Measurements from ENCODE around the gene CCDC9.
A peak's percentile ranks its signal among the peaks of the same experiment; 100 is the strongest.

CCDC9 gene

DNA sequence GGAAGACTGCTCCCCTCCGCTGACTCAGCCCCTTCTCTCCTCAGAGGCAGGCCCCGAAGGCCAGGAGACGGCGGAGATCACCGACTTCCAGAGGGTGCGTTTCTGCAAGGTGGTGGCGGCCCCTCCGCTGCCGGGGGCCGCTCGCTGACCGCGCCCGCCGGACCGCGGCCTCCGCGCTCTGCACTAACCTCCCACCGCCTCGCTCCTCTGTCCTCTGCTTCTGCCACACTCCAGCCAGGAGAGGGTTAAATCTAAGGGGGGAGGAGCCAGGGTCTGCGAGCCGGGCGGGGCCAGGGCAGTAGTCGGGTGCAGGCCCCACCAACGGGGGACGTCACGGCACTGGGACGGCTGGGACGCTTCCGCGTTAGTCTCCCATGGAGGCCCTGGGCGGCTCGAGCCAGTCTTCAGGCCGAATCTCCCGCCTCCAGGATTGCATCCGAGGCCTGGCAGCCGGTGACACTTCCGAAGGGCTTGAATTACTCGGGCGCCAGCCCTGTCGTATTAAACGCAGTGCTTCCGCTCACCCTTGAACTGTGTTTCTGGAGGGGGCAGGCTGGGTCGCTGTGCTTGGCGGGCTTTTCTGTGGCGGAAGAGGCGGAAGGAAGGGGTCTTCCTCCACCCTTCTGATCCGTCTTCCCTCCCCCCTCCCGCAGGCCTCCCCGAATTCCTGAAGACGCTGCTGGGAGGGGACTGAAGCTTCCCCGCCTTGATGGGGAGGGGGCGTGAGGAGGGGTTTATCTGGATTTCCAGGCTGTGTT is 17.2 kb downstream of the CCDC9 start:
- TF ChIP-seq TCF12 (IDR thresholded peaks at IDR 0.05; ENCODE audit: low read depth) (no peak), EGR1 (IDR thresholded peaks at IDR 0.05) (no peak; the same call in 1 of the 2 replicates), CEBPB (IDR thresholded peaks at IDR 0.05) (no peak), RAD21 (IDR thresholded peaks at IDR 0.05; ENCODE audit: low read depth) (no peak), FOXM1 (IDR thresholded peaks at IDR 0.05; ENCODE audit: borderline replicate concordance, low read depth) (no peak), NFIC (IDR thresholded peaks at IDR 0.05) (peak; percentile 39; the same call in 1 of the 2 replicates), EP300 (IDR thresholded peaks at IDR 0.05; ENCODE audit: borderline replicate concordance) (no peak), TAF1 (IDR thresholded peaks at IDR 0.05; ENCODE audit: low read depth) (peak; percentile 51), YY1 (IDR thresholded peaks at IDR 0.05; ENCODE audit: low read depth) (no peak), ZBTB7A (IDR thresholded peaks at IDR 0.05; ENCODE audit: low read depth) (peak; percentile 55; the same call in 1 of the 2 replicates), TEAD4 (IDR thresholded peaks at IDR 0.05) (no peak), CREB1 (IDR thresholded peaks at IDR 0.05; ENCODE audit: low read depth) (peak; percentile 9; the same call in 1 of the 2 replicates)
- TF ChIP-seq, protein P1, sequence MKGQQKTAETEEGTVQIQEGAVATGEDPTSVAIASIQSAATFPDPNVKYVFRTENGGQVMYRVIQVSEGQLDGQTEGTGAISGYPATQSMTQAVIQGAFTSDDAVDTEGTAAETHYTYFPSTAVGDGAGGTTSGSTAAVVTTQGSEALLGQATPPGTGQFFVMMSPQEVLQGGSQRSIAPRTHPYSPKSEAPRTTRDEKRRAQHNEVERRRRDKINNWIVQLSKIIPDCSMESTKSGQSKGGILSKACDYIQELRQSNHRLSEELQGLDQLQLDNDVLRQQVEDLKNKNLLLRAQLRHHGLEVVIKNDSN (IDR thresholded peaks at IDR 0.05): peak; percentile 2; the same call in 1 of the 2 replicates
- TF ChIP-seq, protein P2, sequence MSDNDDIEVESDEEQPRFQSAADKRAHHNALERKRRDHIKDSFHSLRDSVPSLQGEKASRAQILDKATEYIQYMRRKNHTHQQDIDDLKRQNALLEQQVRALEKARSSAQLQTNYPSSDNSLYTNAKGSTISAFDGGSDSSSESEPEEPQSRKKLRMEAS (IDR thresholded peaks at IDR 0.05): peak; percentile 69
- TF ChIP-seq, protein P3, sequence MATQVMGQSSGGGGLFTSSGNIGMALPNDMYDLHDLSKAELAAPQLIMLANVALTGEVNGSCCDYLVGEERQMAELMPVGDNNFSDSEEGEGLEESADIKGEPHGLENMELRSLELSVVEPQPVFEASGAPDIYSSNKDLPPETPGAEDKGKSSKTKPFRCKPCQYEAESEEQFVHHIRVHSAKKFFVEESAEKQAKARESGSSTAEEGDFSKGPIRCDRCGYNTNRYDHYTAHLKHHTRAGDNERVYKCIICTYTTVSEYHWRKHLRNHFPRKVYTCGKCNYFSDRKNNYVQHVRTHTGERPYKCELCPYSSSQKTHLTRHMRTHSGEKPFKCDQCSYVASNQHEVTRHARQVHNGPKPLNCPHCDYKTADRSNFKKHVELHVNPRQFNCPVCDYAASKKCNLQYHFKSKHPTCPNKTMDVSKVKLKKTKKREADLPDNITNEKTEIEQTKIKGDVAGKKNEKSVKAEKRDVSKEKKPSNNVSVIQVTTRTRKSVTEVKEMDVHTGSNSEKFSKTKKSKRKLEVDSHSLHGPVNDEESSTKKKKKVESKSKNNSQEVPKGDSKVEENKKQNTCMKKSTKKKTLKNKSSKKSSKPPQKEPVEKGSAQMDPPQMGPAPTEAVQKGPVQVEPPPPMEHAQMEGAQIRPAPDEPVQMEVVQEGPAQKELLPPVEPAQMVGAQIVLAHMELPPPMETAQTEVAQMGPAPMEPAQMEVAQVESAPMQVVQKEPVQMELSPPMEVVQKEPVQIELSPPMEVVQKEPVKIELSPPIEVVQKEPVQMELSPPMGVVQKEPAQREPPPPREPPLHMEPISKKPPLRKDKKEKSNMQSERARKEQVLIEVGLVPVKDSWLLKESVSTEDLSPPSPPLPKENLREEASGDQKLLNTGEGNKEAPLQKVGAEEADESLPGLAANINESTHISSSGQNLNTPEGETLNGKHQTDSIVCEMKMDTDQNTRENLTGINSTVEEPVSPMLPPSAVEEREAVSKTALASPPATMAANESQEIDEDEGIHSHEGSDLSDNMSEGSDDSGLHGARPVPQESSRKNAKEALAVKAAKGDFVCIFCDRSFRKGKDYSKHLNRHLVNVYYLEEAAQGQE (IDR thresholded peaks at IDR 0.05; ENCODE audit: low read depth): no peak

DNA sequence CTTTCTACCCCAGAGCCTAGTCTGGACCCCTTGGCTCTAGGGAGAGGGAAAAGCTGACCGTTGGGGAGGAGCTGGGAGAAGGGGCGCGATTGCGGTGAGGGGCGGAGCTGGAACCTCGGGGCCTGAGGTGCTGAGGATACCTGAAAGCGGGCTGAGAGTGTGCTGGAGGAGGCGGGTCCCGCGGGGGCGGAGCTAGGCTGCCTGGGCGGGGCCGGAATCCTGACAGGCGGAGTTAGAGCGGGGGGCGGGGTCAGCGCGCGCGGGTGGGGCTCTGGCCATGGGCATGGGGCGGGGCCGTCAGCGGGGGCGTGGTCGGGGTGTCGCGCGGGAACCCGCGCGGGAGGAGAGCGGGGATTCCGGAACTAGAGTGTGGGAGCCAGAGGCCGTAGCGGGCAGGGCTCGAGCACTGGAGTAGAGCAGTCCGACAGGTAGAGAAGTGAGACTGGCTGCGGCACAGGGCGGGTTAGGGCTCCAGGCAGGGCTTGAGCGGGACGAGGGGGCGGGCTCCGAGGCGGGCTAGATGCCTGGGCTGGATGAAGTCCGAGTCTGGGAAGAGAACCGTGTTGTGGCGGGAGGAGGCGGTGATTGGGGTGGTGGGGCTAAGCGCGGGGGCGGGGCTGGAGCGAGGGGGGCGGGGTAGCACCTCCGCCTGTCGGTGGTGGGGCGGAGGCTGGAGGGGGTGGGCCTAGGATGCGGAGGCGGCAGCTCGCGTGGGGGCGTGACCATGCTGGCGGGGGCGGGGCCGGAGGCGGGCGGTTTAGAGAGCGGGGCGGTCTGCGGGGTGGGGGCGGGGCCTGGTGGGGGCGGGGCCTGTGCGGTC is 18.0 kb downstream of the CCDC9 start, which contains the start of gene INAFM1:
TSS of gene INAFM1 (plus strand) at position 815 of the 820 bp plus-strand sequence. CDS start 35 bp downstream, outside the sequence.
- no peak for TF ChIP-seq ZBTB7A (IDR thresholded peaks at IDR 0.05; ENCODE audit: low read depth)
- no peak for TF ChIP-seq YY1 (IDR thresholded peaks at IDR 0.05; ENCODE audit: low read depth)
- TF ChIP-seq, protein P3 (IDR thresholded peaks at IDR 0.05; ENCODE audit: low read depth): no peak
- 0 out of 2 replicates have a peak, but pooled peaks have one; percentile 26 for TF ChIP-seq EGR1 (IDR thresholded peaks at IDR 0.05)
- TF ChIP-seq EP300 (IDR thresholded peaks at IDR 0.05; ENCODE audit: borderline replicate concordance): no peak
- TF ChIP-seq, protein P1 (IDR thresholded peaks at IDR 0.05): no peak
- TF ChIP-seq FOXM1 (IDR thresholded peaks at IDR 0.05; ENCODE audit: borderline replicate concordance, low read depth): no peak
- TF ChIP-seq TEAD4 (IDR thresholded peaks at IDR 0.05): peak; percentile 24
- no peak for TF ChIP-seq NFIC (IDR thresholded peaks at IDR 0.05)
- TF ChIP-seq CREB1 (IDR thresholded peaks at IDR 0.05; ENCODE audit: low read depth): no peak

DNA sequence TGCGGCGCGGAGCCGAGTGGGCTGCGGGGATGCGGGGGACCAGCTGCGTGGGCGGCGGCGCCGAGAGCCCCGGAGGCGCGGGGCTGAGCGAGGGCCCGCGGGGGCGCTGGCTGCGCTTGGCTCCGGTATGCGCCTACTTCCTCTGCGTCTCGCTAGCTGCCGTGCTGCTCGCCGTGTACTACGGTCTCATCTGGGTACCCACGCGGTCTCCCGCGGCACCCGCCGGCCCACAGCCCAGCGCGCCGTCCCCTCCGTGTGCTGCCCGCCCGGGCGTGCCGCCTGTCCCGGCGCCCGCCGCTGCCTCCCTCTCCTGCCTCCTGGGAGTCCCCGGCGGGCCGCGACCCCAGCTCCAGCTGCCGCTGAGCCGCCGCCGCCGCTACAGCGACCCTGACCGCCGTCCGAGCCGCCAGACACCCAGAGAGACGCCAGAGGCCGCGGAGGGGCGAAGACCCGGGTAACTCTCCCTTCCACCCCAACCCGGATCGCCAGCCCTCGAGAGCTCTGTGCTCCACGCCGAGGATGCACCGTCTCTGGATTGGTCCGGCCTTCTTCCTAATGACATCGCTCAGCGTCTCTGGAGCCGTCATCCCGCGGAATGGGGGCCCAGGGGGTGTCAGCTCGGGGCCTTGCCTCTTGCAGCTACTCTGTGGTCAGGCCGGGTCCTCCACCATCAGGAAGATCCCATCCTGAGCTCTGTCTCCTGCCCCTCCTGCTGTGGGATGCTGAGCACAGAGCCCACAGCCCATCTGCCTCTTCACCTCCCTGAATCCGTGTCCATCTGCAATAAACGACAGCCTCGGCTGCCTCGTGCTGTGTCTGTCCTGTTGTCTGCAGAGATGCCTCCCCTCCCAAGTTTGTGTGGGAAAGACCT is 18.8 kb downstream of the CCDC9 start:
- no peak for TF ChIP-seq CEBPB (IDR thresholded peaks at IDR 0.05)
- peak; percentile 33; the same call in 1 of the 2 replicates for TF ChIP-seq ZBTB7A (IDR thresholded peaks at IDR 0.05; ENCODE audit: low read depth)
- peak; percentile 88 for TF ChIP-seq EGR1 (IDR thresholded peaks at IDR 0.05)

DNA sequence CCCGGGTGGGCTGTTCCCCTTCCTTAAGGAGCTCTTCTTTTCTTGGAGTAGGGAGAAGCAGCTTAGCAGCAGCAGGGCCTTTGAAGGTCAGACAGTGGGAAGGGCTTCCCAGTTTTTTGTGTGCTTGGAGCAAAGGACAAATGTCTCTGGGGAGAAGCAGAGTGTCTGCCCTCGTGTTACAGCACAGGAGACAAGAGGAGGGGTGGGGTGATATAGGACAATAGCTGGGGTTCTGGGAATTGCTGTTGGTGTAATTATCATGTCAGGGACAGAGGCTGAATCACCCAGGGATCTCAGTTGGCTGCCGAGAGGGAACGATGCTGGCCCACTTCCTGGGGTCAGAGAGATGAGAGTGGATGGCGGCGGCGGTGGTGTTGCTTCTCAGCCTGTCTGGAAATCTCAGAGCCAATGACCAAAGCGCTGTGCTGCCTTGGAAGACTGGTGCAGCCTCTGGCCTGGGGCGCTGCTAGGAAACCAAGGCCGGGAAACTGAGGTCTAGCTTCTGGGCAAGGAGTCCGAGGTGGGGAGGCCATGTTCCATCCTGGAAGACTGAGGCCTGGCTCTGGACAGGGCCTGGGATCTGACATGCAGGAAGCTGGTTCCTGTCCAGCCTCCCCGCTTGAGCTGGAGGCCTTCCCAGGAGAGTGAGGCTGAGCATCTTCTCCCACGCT is 19.6 kb downstream of the CCDC9 start:
- TF ChIP-seq EGR1 (IDR thresholded peaks at IDR 0.05) (no peak), YY1 (IDR thresholded peaks at IDR 0.05; ENCODE audit: low read depth) (no peak), RAD21 (IDR thresholded peaks at IDR 0.05; ENCODE audit: low read depth) (no peak), NFIC (IDR thresholded peaks at IDR 0.05) (no peak), CEBPB (IDR thresholded peaks at IDR 0.05) (no peak), CREB1 (IDR thresholded peaks at IDR 0.05; ENCODE audit: low read depth) (no peak), TCF12 (IDR thresholded peaks at IDR 0.05; ENCODE audit: low read depth) (no peak), EP300 (IDR thresholded peaks at IDR 0.05; ENCODE audit: borderline replicate concordance) (no peak), FOXM1 (IDR thresholded peaks at IDR 0.05; ENCODE audit: borderline replicate concordance, low read depth) (no peak), ZBTB7A (IDR thresholded peaks at IDR 0.05; ENCODE audit: low read depth) (no peak), TEAD4 (IDR thresholded peaks at IDR 0.05) (no peak), TAF1 (IDR thresholded peaks at IDR 0.05; ENCODE audit: low read depth) (no peak)
- TF ChIP-seq, protein P1 (IDR thresholded peaks at IDR 0.05): no peak
- TF ChIP-seq, protein P2 (IDR thresholded peaks at IDR 0.05): no peak
- TF ChIP-seq, protein P3 (IDR thresholded peaks at IDR 0.05; ENCODE audit: low read depth): no peak
